Panc1 (cell line): ENCODE data around the gene LACTB. TPM values are rescaled to one million over a fixed set of nuclear protein-coding genes. Genes with fewer than 3 reads are reported as not detected.

Experiments used
- total RNA-seq: library from RNA; stranded (reverse); gene quantifications from one replicate; pipeline ENCODE4 v1.2.1, GENCODE V29; 2021; ENCODE audit not compliant: unreplicated experiment

Gene LACTB
- total RNA-seq, 1 experiment from 2014 or later, result 18.4 TPM

Other genes with a start within 250 kb of the LACTB start
- gene TPM1, start 79.1 kb upstream of the LACTB start, total RNA-seq, result 298 TPM
- 61.3 TPM for gene RPS27L, start 35.6 kb downstream of the LACTB start, total RNA-seq
- 17.6 TPM for gene RAB8B, start 67.7 kb downstream of the LACTB start, total RNA-seq
- 14.0 TPM for gene APH1B, start 155.7 kb downstream of the LACTB start, total RNA-seq